ENCODE data around the gene ALG3. TPM values are rescaled to one million over a fixed set of nuclear protein-coding genes. Genes with fewer than 3 reads are reported as not detected.

The ALG3 gene
- total and polyA plus RNA-seq, 8 donors: 24.7 to 57.2 (median 30.8) TPM

GRCh38 chr3:184259878-184260723 lies 11.3 kb upstream of the ALG3 start:
- peak; percentile 79 for ATAC-seq
- H3K27me3 ChIP-seq: peaks cover 22 to 70% of the 10 kb centered on the region in 2 donors
- no peaks in the 10 kb centered on the region for H3K9me3 ChIP-seq
- DNase-seq: peak in 3 of 4 donors; percentile 34 to 85 (median 43)
- H3K4me3 ChIP-seq: peak overlapping the region in 1 of 2 donors; percentile 47
- no peak overlapping the region for H3K27ac ChIP-seq
- peaks cover 0 to 15% of the 10 kb centered on the region in 2 donors for H3K36me3 ChIP-seq
- TF ChIP-seq, protein P1, sequence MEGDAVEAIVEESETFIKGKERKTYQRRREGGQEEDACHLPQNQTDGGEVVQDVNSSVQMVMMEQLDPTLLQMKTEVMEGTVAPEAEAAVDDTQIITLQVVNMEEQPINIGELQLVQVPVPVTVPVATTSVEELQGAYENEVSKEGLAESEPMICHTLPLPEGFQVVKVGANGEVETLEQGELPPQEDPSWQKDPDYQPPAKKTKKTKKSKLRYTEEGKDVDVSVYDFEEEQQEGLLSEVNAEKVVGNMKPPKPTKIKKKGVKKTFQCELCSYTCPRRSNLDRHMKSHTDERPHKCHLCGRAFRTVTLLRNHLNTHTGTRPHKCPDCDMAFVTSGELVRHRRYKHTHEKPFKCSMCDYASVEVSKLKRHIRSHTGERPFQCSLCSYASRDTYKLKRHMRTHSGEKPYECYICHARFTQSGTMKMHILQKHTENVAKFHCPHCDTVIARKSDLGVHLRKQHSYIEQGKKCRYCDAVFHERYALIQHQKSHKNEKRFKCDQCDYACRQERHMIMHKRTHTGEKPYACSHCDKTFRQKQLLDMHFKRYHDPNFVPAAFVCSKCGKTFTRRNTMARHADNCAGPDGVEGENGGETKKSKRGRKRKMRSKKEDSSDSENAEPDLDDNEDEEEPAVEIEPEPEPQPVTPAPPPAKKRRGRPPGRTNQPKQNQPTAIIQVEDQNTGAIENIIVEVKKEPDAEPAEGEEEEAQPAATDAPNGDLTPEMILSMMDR (IDR thresholded peaks at IDR 0.05): no peak
- H3K4me1 ChIP-seq: peaks cover 16 to 31% of the 10 kb centered on the region in 2 donors
- intact Hi-C loops (cut with DNase I): no loop called here

- Histone ChIP-seq H3K27me3 (peaks cover 22 to 64% of the 10 kb centered on the region in 2 donors), H3K4me1 (peaks cover 16 to 31% of the 10 kb centered on the region in 2 donors), H3K9me3 (no peaks in the 10 kb centered on the region), H3K27ac (no peak overlapping the region), H3K36me3 (peaks cover 0 to 15% of the 10 kb centered on the region in 2 donors), H3K4me3 (no peak overlapping the region)
- intact Hi-C loops (cut with DNase I): no loop called here
- DNase-seq (no peak), ATAC-seq (no peak)
- TF ChIP-seq, protein P1 (IDR thresholded peaks at IDR 0.05): no peak
Measured at GRCh38 chr3:184259396-184259877, 10.7 kb upstream of the ALG3 start.

- H3K27me3 ChIP-seq: peaks cover 22 to 58% of the 10 kb centered on the region in 2 donors
- peaks cover 0 to 15% of the 10 kb centered on the region in 2 donors for H3K36me3 ChIP-seq
- ATAC-seq (no peak), DNase-seq (no peak)
- H3K9me3 ChIP-seq: no peaks in the 10 kb centered on the region
- TF ChIP-seq, protein P1 (IDR thresholded peaks at IDR 0.05): no peak
- peaks cover 16 to 31% of the 10 kb centered on the region in 2 donors for H3K4me1 ChIP-seq
- intact Hi-C loops (cut with DNase I): no loop called here
- no peak overlapping the region for H3K27ac ChIP-seq
- H3K4me3 ChIP-seq: no peak overlapping the region
Measured at GRCh38 chr3:184258926-184259325, 10.2 kb upstream of the ALG3 start.

GRCh38 chr3:184257083-184257915 lies 8.5 kb upstream of the ALG3 start:
- no peak for ATAC-seq
- no peak overlapping the region for H3K27ac ChIP-seq
- peaks cover 16 to 25% of the 10 kb centered on the region in 2 donors for H3K4me1 ChIP-seq
- H3K4me3 ChIP-seq: no peak overlapping the region
- intact Hi-C loops (cut with DNase I): no loop called here
- H3K27me3 ChIP-seq: peaks cover 17 to 42% of the 10 kb centered on the region in 2 donors
- TF ChIP-seq, protein P1 (IDR thresholded peaks at IDR 0.05): no peak
- no peak for DNase-seq
- H3K9me3 ChIP-seq: no peaks in the 10 kb centered on the region
- H3K36me3 ChIP-seq: peaks cover 0 to 15% of the 10 kb centered on the region in 2 donors
